GM21360 (cell line): ENCODE results near the gene S100A16.

Source experiments
- ATAC-seq: cut with Tn5 transposase; IDR thresholded peaks from one replicate; pipeline ENCODE4 v1.9.1; 2021; ENCODE audit warnings: mild to moderate bottlenecking, moderate library complexity; ENCODE audit not compliant: unreplicated experiment

S100A16 gene

GRCh38 chr1:153638261-153638660 is 25.3 kb upstream of the S100A16 start:
- no peak for ATAC-seq

- ATAC-seq: no peak
Measured at GRCh38 chr1:153636312-153636711, 23.4 kb upstream of the S100A16 start.

- ATAC-seq: no peak
Measured at GRCh38 chr1:153635872-153636271, 22.9 kb upstream of the S100A16 start.

- ATAC-seq: peak; percentile 78
Measured at GRCh38 chr1:153633754-153634665, 21.1 kb upstream of the S100A16 start, which contains the start of gene CHTOP. Gene CHTOP (plus strand): TSS chr1:153634066. CDS start chr1:153636589, 2,523 bp downstream.

GRCh38 chr1:153633161-153633753 is 20.3 kb upstream of the S100A16 start:
- no peak for ATAC-seq

GRCh38 chr1:153631047-153632022 is 18.4 kb upstream of the S100A16 start:
- ATAC-seq: no peak

GRCh38 chr1:153630384-153630783 is 17.4 kb upstream of the S100A16 start:
- no peak for ATAC-seq

- ATAC-seq: no peak
Measured at GRCh38 chr1:153629971-153630370, 17.0 kb upstream of the S100A16 start.

GRCh38 chr1:153629343-153629665 is 16.4 kb upstream of the S100A16 start:
- no peak for ATAC-seq

GRCh38 chr1:153628638-153629342 is 15.9 kb upstream of the S100A16 start:
- no peak for ATAC-seq

GRCh38 chr1:153627715-153628626 is 15.0 kb upstream of the S100A16 start, which contains the start of gene S100A1:
Gene S100A1 (plus strand): TSS chr1:153628434. CDS start chr1:153630522, 2,088 bp downstream.
- ATAC-seq: no peak

- no peak for ATAC-seq
Measured at GRCh38 chr1:153626904-153627714, 14.2 kb upstream of the S100A16 start, which contains the start of gene S100A13. Gene S100A13 (minus strand): TSS chr1:153627505. CDS start chr1:153626472, 1,033 bp downstream.

- no peak for ATAC-seq
Measured at GRCh38 chr1:153626477-153626903, 13.6 kb upstream of the S100A16 start.

- no peak for ATAC-seq
Measured at GRCh38 chr1:153624965-153625611, 12.2 kb upstream of the S100A16 start.

- no peak for ATAC-seq
Measured at GRCh38 chr1:153623101-153623500, 10.2 kb upstream of the S100A16 start.

- no peak for ATAC-seq
Measured at GRCh38 chr1:153619171-153619570, 6.2 kb upstream of the S100A16 start.

GRCh38 chr1:153617663-153618062 is 4.7 kb upstream of the S100A16 start:
- no peak for ATAC-seq

- no peak for ATAC-seq
Measured at GRCh38 chr1:153616917-153617311, 4.0 kb upstream of the S100A16 start.
